Ishikawa (cell line): ENCODE measurements around the gene TSPAN4.

Experiments
- CEBPB ChIP-seq: IDR thresholded peaks from 2 replicates; pipeline ENCODE4 v1.6.1; 2012
- CREB1 ChIP-seq: IDR thresholded peaks from 2 replicates; pipeline ENCODE4 v1.6.1; 2012; ENCODE audit warnings: low read depth
- EGR1 ChIP-seq: IDR thresholded peaks from 2 replicates; pipeline ENCODE4 v1.6.1; 2012
- EP300 ChIP-seq: IDR thresholded peaks from 2 replicates; pipeline ENCODE4 v1.6.1; 2012; ENCODE audit warnings: borderline replicate concordance
- FOXM1 ChIP-seq: IDR thresholded peaks from 2 replicates; pipeline ENCODE4 v1.6.1; 2012; ENCODE audit warnings: low read depth, borderline replicate concordance
- MAX ChIP-seq: IDR thresholded peaks from 2 replicates; pipeline ENCODE4 v1.6.1; 2012
- NFIC ChIP-seq: IDR thresholded peaks from 2 replicates; pipeline ENCODE4 v1.6.1; 2012
- RAD21 ChIP-seq: IDR thresholded peaks from 2 replicates; pipeline ENCODE4 v1.6.1; 2012; ENCODE audit warnings: low read depth
- REST ChIP-seq: IDR thresholded peaks from 2 replicates; pipeline ENCODE4 v1.6.1; 2012; ENCODE audit warnings: low read depth, mild to moderate bottlenecking
- TAF1 ChIP-seq: IDR thresholded peaks from 2 replicates; pipeline ENCODE4 v1.6.1; 2012; ENCODE audit warnings: low read depth, mild to moderate bottlenecking
- TCF12 ChIP-seq: IDR thresholded peaks from 2 replicates; pipeline ENCODE4 v1.6.1; 2012; ENCODE audit warnings: low read depth
- TEAD4 ChIP-seq: IDR thresholded peaks from 2 replicates; pipeline ENCODE4 v1.6.1; 2012
- USF1 ChIP-seq: IDR thresholded peaks from 2 replicates; pipeline ENCODE4 v1.6.1; 2012
- YY1 ChIP-seq: IDR thresholded peaks from 2 replicates; pipeline ENCODE4 v1.6.1; 2012; ENCODE audit warnings: low read depth
- ZBTB7A ChIP-seq: IDR thresholded peaks from 2 replicates; pipeline ENCODE4 v1.6.1; 2012; ENCODE audit warnings: low read depth

The TSPAN4 gene

GRCh38 chr11:882596-882995 is 39.9 kb downstream of the TSPAN4 start:
- TF ChIP-seq YY1 (no peak), MAX (no peak), ZBTB7A (no peak), TAF1 (no peak), TEAD4 (no peak), USF1 (no peak), TCF12 (no peak), EP300 (no peak), RAD21 (no peak), CEBPB (no peak), NFIC (no peak), REST (no peak), FOXM1 (no peak), EGR1 (no peak), CREB1 (no peak)

- TF ChIP-seq NFIC (no peak), EP300 (no peak), CEBPB (no peak), CREB1 (no peak), TCF12 (no peak), USF1 (no peak), REST (no peak), EGR1 (no peak), ZBTB7A (no peak), MAX (no peak), YY1 (no peak), TAF1 (no peak), TEAD4 (no peak), RAD21 (no peak), FOXM1 (no peak)
Observed at GRCh38 chr11:883527-883926, 40.9 kb downstream of the TSPAN4 start.

- TF ChIP-seq YY1 (no peak), RAD21 (no peak), CREB1 (no peak), NFIC (no peak), REST (no peak), ZBTB7A (no peak), TEAD4 (no peak), EGR1 (no peak), TAF1 (no peak)
Observed at GRCh38 chr11:884578-885070, 42.0 kb downstream of the TSPAN4 start.

- TF ChIP-seq USF1: no peak
- no peak for TF ChIP-seq MAX
- no peak for TF ChIP-seq FOXM1
Observed at GRCh38 chr11:886568-886967, 43.9 kb downstream of the TSPAN4 start.
